Activated CD8-positive, alpha-beta T cell treated with anti-CD3 and anti-CD28 coated beads for 36 hours (primary cell): ENCODE data around the gene FUBP3. TPM values are rescaled to one million over a fixed set of nuclear protein-coding genes. Genes with fewer than 3 reads are reported as not detected.

ENCODE experiments used
- ATAC-seq: fragments of 200-7000 bp; cut with Tn5 transposase; one replicate; pipeline ENCODE4 v1.10.0; 2021; ENCODE audit warnings: mild to moderate bottlenecking, moderate library complexity
- CTCF ChIA-PET: fragments of 350-600 bp; sonication (Branson Sonifier 250); formaldehyde crosslinking; loops from one replicate; lab custom pipeline; 2021; ENCODE audit warnings: antibody characterized with exemption; lab: Charles Lee
- POLR2A ChIA-PET: fragments of 350-600 bp; sonication (Branson Sonifier 250); formaldehyde crosslinking; loops from one replicate; lab custom pipeline; 2021; ENCODE audit warnings: antibody characterized with exemption; lab: Charles Lee
- DNase-seq: peaks from one replicate; pipeline ENCODE4 v3.0.0-alpha.2; 2020
- H3K27ac Mint-ChIP-seq: one replicate; pipeline ENCODE4 v1.8.0; 2021; ENCODE audit warnings: mild to moderate bottlenecking, mixed read lengths
- H3K27me3 Mint-ChIP-seq: one replicate; pipeline ENCODE4 v1.8.0; 2021; ENCODE audit warnings: mixed read lengths
- H3K36me3 Mint-ChIP-seq: one replicate; pipeline ENCODE4 v1.8.0; 2021; ENCODE audit warnings: low read depth, mixed read lengths
- H3K4me1 Mint-ChIP-seq: one replicate; pipeline ENCODE4 v1.8.0; 2021; ENCODE audit warnings: low read depth, mixed read lengths
- H3K4me3 Mint-ChIP-seq: one replicate; pipeline ENCODE4 v1.8.0; 2021; ENCODE audit warnings: mild to moderate bottlenecking, moderate library complexity, mixed read lengths
- H3K9me3 Mint-ChIP-seq: one replicate; pipeline ENCODE4 v1.8.0; 2021; ENCODE audit warnings: mixed read lengths
- CTCF ChIP-seq: fragments of 200-600 bp; IDR thresholded peaks from one replicate; pipeline ENCODE4 v1.8.0; 2022; ENCODE audit warnings: antibody characterized with exemption, mild to moderate bottlenecking
- intact Hi-C: fragments of 100-400 bp; cut with micrococcal nuclease; formaldehyde crosslinking; loops from one replicate; pipeline ENCODE4 v1.10.0; 2022
- total RNA-seq, 2 experiments: library from RNA; stranded (reverse); gene quantifications; one replicate each; pipeline ENCODE4 v1.2.3, GENCODE V29; 2021

Gene FUBP3
- total RNA-seq, 2 experiments from 2014 or later, result 32.9 to 42.9 TPM

DNA sequence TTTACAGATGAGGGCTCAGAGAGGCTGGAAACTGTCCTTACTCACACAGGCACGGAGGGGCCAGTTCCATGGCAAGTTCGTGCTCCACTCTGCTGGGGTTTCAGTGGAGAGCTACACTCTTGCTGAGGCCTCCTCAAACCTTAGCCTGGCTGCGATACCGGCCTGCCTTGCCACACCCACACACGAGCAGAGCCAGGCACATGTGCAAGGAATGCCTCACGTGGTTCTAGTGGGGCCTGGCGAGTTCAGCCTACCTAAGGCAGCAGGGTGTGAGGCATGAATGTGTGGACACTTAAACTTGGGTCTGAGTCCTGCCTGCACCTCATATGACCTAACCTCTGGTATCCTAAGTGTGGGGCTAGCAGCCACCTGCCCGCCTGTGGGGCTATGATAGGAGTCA, 63.5 kb downstream of the FUBP3 start:
- CTCF ChIA-PET, result no interaction called here
- TF ChIP-seq CTCF, result no peak
- peaks cover 4% of the 10 kb centered on the region for H3K27me3 Mint-ChIP-seq
- no peak overlapping the region for H3K27ac Mint-ChIP-seq
- H3K9me3 Mint-ChIP-seq, result peaks cover 9% of the 10 kb centered on the region
- peaks cover 10% of the 10 kb centered on the region for H3K36me3 Mint-ChIP-seq
- H3K4me3 Mint-ChIP-seq, result no peak overlapping the region
- H3K4me1 Mint-ChIP-seq, result no peaks in the 10 kb centered on the region
- intact Hi-C loops, result no loop called here
- no peak for DNase-seq
- no peak for ATAC-seq
- POLR2A ChIA-PET, result interaction anchor here (1.0 kb wide), 1 partner anchor 9 kb away, joined by 3 read pairs; no protein-coding TSS in a partner anchor

DNA sequence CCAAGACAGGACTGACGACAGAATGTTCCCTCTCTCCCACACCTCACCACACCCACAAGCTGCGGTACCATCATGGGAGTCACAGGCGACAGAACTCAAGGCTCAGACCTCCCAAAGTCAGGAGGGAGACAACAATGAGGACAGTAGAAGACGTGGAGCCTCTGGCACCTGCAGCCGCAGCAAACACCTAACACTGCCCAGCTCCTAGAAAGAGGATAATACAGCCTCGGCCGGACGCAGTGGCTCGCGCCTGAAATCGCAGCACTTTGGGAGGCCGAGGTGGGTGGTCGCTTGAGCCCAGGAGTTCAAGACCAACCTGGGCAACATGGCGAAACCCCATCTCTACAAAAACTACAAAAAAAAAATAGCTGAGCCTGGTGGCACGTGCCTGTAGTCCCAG, 71.8 kb downstream of the FUBP3 start:
- Mint-ChIP-seq H3K4me1 (no peaks in the 10 kb centered on the region), H3K27me3 (peaks cover 11% of the 10 kb centered on the region), H3K4me3 (no peak overlapping the region), H3K36me3 (no peaks in the 10 kb centered on the region), H3K27ac (no peak overlapping the region), H3K9me3 (peaks cover 4% of the 10 kb centered on the region)
- ChIA-PET CTCF (interaction anchor here (1.1 to 1.2 kb wide), 2 partner anchors 32 to 33 kb away, joined by 4 read pairs; no protein-coding TSS in a partner anchor), POLR2A (interaction anchor here (1.0 kb wide), 1 partner anchor 8 kb away, joined by 3 read pairs; no protein-coding TSS in a partner anchor)
- intact Hi-C loops, result no loop called here
- DNase-seq (no peak), ATAC-seq (no peak)
- TF ChIP-seq CTCF, result no peak

DNA sequence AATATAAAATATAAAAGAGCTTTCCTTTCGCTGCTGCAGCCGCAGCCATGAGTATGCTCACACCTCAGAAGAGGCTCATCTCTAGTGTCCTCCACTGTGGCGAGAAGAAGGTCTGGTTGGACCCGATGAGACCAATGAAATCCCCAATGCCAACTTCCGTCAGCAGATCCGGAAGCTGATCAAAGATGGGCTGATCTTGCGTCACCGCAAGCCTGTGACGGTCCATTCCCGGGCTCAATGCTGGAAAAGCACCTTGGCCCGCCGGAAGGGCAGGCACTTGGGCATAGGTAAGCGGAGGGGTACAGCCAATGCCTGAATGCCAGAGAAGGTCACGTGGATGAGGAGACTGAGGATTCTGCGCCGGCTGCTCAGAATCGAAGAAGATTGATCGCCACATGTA, 72.4 kb downstream of the FUBP3 start:
- H3K4me3 Mint-ChIP-seq, result no peak overlapping the region
- no peaks in the 10 kb centered on the region for H3K36me3 Mint-ChIP-seq
- no peak overlapping the region for H3K27ac Mint-ChIP-seq
- ChIA-PET CTCF (interaction anchor here (1.2 kb wide), 1 partner anchor 32 kb away, joined by 4 read pairs; no protein-coding TSS in a partner anchor), POLR2A (interaction anchor here (1.0 kb wide), 1 partner anchor 9 kb away, joined by 3 read pairs; no protein-coding TSS in a partner anchor)
- peaks cover 11% of the 10 kb centered on the region for H3K27me3 Mint-ChIP-seq
- peaks cover 2% of the 10 kb centered on the region for H3K9me3 Mint-ChIP-seq
- no peaks in the 10 kb centered on the region for H3K4me1 Mint-ChIP-seq
- intact Hi-C loops, result no loop called here
- DNase-seq (no peak), ATAC-seq (no peak)
- no peak for TF ChIP-seq CTCF

- Mint-ChIP-seq H3K9me3 (no peaks in the 10 kb centered on the region), H3K36me3 (no peaks in the 10 kb centered on the region), H3K4me1 (peaks cover 2% of the 10 kb centered on the region), H3K4me3 (no peak overlapping the region), H3K27me3 (peaks cover 32% of the 10 kb centered on the region), H3K27ac (no peak overlapping the region)
- no peak for DNase-seq
- CTCF ChIA-PET, result no interaction called here
- POLR2A ChIA-PET, result interaction anchor here (1.1 kb wide), 1 partner anchor 27 kb away, joined by 3 read pairs; no protein-coding TSS in a partner anchor
- TF ChIP-seq CTCF, result no peak
- intact Hi-C loops, result no loop called here
- no peak for ATAC-seq
These were observed 75.5 kb downstream of the FUBP3 start for GRCh38 chr9:130654879-130655278.

- Mint-ChIP-seq H3K36me3 (no peaks in the 10 kb centered on the region), H3K4me3 (no peak overlapping the region), H3K27me3 (peaks cover 56% of the 10 kb centered on the region), H3K27ac (no peak overlapping the region), H3K9me3 (no peaks in the 10 kb centered on the region), H3K4me1 (peaks cover 13% of the 10 kb centered on the region)
- intact Hi-C loops, result no loop called here
- DNase-seq (no peak), ATAC-seq (no peak)
- CTCF ChIA-PET, result interaction anchor here (1.0 to 2.0 kb wide), 2 partner anchors 23 to 25 kb away, joined by 3 to 6 read pairs; no protein-coding TSS in a partner anchor
- TF ChIP-seq CTCF, result no peak
- POLR2A ChIA-PET, result no interaction called here
These were observed 79.7 kb downstream of the FUBP3 start for GRCh38 chr9:130658893-130659698.
